Melanocyte of skin (primary cell): ENCODE measurements around the gene GDF9. TPM values are rescaled to one million over a fixed set of nuclear protein-coding genes. Genes with fewer than 3 reads are reported as not detected.

Experiments
- small RNA-seq, 2 donors: library from RNA; depleted of rRNA; stranded (forward); fragments of <200 nt; gene quantifications; one replicate each; pipeline ENCODE3, GENCODE V24; 2012
- total RNA-seq, 2 donors: library from RNA; depleted of rRNA; stranded (reverse); fragments of >200 nt; gene quantifications; 2 replicates each; pipeline ENCODE4 v1.2.3, GENCODE V29; 2012

Gene GDF9, protein sequence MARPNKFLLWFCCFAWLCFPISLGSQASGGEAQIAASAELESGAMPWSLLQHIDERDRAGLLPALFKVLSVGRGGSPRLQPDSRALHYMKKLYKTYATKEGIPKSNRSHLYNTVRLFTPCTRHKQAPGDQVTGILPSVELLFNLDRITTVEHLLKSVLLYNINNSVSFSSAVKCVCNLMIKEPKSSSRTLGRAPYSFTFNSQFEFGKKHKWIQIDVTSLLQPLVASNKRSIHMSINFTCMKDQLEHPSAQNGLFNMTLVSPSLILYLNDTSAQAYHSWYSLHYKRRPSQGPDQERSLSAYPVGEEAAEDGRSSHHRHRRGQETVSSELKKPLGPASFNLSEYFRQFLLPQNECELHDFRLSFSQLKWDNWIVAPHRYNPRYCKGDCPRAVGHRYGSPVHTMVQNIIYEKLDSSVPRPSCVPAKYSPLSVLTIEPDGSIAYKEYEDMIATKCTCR
- total RNA-seq, result under 1 TPM; 0.33 to 0.34 TPM

DNA sequence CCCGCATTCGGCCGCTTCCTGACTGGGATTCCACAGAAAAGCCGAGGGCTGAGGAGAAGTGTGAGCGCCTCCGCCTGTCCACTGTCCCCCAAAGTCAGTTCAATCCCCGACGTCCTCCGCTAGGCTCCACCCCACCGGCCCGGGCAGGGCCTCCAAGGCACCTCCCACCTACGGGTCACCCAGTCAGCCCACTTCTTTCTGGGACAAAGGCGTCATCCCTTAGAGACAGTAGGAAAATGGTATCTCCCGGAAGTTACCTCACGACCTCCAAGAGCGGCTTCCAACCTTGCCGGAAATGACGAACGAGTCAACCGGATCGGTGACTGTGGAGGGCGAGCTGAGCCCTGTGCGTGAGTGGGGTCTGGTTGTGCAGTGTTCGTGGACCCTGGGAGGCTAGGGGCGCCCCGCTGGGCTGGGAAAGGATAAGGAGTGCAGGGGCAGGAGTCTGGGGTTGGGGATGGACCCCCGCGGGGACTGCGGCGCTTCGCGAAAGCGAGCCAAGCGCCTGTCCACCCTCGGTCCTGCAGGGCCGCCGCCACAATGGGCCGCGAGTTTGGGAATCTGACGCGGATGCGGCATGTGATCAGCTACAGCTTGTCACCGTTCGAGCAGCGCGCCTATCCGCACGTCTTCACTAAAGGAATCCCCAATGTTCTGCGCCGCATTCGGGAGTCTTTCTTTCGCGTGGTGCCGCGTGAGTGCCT is at the start of gene GDF9, which contains the start of gene UQCRQ:
TSS of gene GDF9 (minus strand) at position 128 of the 704 bp plus-strand sequence. CDS start 1,936 bp downstream, outside the sequence.
TSS of gene UQCRQ (plus strand) at position 301 of the 704 bp plus-strand sequence. CDS start at position 541, 240 bp downstream.

DNA sequence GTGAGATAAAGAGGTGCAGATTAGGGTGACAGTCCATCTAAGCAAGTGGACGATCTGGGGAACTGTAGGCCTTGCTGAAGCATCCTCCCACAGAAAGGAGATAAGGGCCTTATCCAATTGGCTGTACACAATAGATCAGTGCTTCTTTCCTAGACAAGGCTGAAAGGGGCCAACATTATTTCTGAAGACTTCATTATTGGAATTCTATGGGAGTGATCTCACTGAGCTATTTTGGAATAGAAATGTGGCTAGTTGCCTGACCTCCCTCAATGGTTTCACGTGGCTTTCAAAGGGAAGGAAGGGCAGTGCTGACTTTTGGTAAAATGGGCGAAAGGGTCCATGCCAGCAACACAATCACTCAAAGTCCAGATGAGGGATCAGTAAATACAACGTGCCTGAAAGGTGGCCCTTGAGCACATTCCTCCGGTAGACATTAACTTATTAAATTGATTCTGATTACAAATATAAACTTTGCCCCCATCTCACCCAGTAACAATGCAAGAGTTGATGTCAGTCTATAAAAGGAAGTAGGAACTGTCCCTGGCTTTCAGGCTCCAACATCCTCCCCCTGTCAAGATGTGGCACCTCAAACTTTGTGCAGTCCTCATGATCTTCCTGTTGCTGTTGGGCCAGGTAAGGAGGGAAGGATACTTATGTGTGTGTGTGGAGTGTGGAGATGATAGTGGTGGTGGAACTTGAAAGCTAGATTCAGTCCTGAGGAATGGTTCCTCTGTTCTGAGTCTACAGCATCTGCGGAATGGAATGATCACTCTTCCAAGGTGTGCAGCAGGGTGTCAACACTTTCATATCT is 7.1 kb upstream of the GDF9 start, which contains the start of gene LEAP2:
TSS of gene LEAP2 (plus strand) at position 550 of the 811 bp plus-strand sequence. CDS start at position 577, 27 bp downstream.

DNA sequence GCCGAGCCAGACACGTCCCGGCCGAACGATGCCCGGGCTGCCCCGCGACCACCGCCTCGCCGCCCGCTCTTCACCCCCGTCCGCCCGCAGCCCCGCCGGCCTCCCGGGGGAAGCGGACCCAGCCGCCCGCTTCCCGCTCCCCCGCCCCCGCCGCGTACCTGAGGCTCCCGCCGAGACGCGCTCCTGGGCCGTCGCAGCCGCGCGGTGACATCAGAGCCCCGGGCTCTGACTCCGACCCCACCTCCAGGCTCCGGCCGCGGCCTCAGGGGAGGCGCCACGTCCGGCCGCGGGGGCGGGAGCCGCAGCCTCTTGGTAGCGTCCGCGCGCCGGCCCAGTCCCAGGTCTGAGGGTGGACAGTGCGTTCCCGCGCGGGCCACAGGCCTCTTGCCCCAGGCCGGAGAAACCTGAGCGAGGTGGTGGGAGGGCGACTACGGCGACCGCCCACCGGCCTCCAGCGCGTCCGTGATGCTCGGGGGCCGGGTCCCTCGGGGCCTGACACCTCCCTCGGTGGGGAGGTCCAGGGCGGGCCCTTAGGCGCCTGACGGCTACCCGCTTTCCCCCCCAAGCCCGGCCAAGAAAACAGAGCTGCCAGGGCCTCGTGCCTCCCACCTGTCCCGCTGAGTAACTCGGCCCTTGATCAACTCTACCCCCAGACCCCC is 35.7 kb downstream of the GDF9 start, which contains the start of gene SHROOM1:
TSS of gene SHROOM1 (minus strand) at position 212 of the 659 bp plus-strand sequence. CDS start 4,507 bp downstream, outside the sequence.

DNA sequence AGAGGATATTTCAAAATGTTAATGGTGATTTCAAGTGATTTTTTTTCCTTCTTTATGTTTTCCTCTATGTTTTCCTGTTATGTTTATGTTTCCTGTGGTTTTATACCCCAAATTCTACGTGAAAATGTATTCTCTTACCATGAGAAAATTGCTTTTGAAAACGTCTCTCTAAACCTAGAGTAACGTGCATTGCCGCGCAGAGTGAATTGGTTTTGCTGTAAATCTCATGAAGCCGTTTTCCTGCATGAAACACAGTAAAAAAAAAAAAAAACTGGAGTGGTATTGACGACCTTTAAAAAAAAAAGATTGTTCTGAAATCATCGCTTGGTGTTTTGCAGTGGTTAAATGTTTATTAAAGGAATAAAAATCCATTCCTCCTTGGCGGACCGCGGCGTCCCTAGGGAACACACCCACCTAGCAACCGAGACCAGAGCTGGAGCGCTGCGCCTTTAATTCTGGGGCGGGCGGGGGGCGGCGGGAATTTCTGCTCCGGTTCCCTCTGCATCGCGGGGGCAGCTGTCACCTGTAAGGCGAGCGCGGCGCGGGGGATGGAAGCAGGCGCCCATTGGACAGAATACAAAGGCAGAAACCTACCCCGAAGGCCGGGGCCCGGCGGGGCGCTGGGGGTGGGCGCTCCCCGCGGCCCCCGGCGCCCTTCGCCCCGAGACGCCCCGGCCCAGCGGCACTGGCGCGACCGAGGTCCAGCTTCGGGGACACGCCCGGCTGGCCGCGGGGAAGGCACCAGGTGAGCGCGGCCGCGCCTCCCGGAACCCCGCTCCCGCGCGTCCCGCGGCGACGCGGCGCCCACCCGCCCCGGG is 53.3 kb downstream of the GDF9 start, which contains the start of gene SOWAHA:
TSS of gene SOWAHA (plus strand) at position 522 of the 818 bp plus-strand sequence. CDS start 320 bp downstream, outside the sequence.

Small RNAs within 50 kb of the gene (small RNA-seq; reads per million reads assigned to genes)
- 0 reads per million in 2 donors for gene RNA5SP192

Other genes starting within 250 kb of the GDF9 start
- gene IL13, start 208.3 kb downstream of the GDF9 start, total RNA-seq, result not detected
- gene IL4, start 192.5 kb downstream of the GDF9 start, total RNA-seq, result not detected
- gene KIF3A, start 128.9 kb downstream of the GDF9 start, total RNA-seq, result 10 to 100 TPM; 14.8 to 15.3 TPM
- under 1 TPM in 1 of 2 donors, not detected in 1; under 0.01 TPM for gene CCNI2, start 119.0 kb downstream of the GDF9 start, total RNA-seq
- gene SEPTIN8, start 89.2 kb downstream of the GDF9 start, total RNA-seq, result 10 to 100 TPM; 26.0 to 29.3 TPM
- gene SOWAHA, start 53.2 kb downstream of the GDF9 start, total RNA-seq, result not detected
- gene SHROOM1, start 35.8 kb downstream of the GDF9 start, total RNA-seq, result 1 to 10 TPM in 1 of 2 donors, under 1 TPM in 1; 1.00 to 4.1 TPM
- 100 to 1,000 TPM; 133 to 139 TPM for gene UQCRQ, start 173 bp upstream of the GDF9 start, total RNA-seq
- under 1 TPM in 1 of 2 donors, not detected in 1; 0.67 TPM for gene LEAP2, start 7.2 kb upstream of the GDF9 start, total RNA-seq
- 10 to 100 TPM; 82.3 to 88.8 TPM for gene AFF4, start 97.2 kb upstream of the GDF9 start, total RNA-seq
- gene ZCCHC10, start 160.1 kb upstream of the GDF9 start, total RNA-seq, result 10 to 100 TPM in 1 of 2 donors, 1 to 10 TPM in 1; 7.6 to 16.3 TPM
- 100 to 1,000 TPM; 134 to 187 TPM for gene HSPA4, start 185.5 kb upstream of the GDF9 start, total RNA-seq